ENCODE results near the gene C16orf95. TPM values are rescaled to one million over a fixed set of nuclear protein-coding genes. Genes with fewer than 3 reads are reported as not detected.

C16orf95 gene
- total RNA-seq, 2 donors from 2014 or later, result 6.4 to 7.8 TPM

GRCh38 chr16:87321336-87322107, 4.3 kb upstream of the C16orf95 start:
- no peak overlapping the region for H3K27ac ChIP-seq (ENCODE audit: low read depth, low read length)
- Mint-ChIP-seq H3K4me1 (peaks cover 8% of the 10 kb centered on the region), H3K9me3 (no peaks in the 10 kb centered on the region), H3K27ac (no peak overlapping the region), H3K4me3 (no peak overlapping the region), H3K27me3 (ENCODE audit: insufficient read depth) (no peaks in the 10 kb centered on the region), H3K36me3 (ENCODE audit: low read depth) (no peaks in the 10 kb centered on the region)
- no peaks in the 10 kb centered on the region for H3K4me1 ChIP-seq (ENCODE audit: control insufficient read depth, insufficient read depth, low read length)
- WGBS, 2 experiments (ENCODE audit: insufficient coverage in 1 of 2, insufficient read length in 1 of 2), result 86 to 93% methylated on average over 10 to 20 of the region's 20 CpGs
- no peaks in the 10 kb centered on the region for H3K9me3 ChIP-seq (ENCODE audit: control insufficient read depth, low read length)
- H3K27me3 ChIP-seq (ENCODE audit: control insufficient read depth, insufficient read depth, low read length, poor library complexity, severe bottlenecking), result no peaks in the 10 kb centered on the region
- no peak for DNase-seq
- no peak for TF ChIP-seq CTCF (conservative IDR thresholded peaks at IDR 0.05)
- no peak overlapping the region for H3K9ac ChIP-seq (ENCODE audit: extremely low read depth, low read length, poor library complexity, severe bottlenecking)
- H3K4me3 ChIP-seq (ENCODE audit: low read length), result no peak overlapping the region
- H3K36me3 ChIP-seq (ENCODE audit: control insufficient read depth, insufficient read depth, low read length), result no peaks in the 10 kb centered on the region

DNA sequence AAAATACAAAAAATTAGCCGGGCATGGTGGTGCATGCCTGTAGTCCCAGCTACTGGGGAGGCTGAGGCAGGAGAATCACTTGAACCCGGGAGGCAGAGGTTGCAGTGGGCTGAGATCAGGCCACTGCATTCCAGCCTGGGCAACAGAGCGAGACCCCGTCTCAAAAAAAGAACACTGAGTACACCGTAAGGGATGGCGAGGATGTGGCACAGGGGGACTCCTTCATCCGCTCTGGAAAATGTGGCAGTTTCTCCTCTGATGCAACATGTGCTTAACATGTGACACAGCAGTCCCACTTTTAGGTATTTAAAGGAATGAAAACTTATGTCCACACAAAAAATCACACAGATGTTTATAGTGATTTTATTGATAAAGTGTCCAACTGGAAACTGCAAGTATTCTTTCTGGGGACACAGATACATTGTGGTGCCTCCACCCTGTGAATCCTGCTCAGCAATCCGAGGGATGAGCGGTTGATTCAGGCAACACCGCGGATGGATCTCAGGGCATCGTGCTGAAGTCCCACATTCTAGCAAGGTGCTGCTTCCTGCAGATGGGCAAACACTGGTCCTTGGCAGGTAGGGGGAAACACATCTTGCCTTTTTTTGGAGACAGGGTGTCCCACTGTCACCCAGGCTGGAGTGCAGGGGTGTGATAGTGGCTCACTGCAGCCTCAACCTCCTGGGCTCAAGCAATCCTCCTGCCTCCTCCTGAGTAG, 3.5 kb upstream of the C16orf95 start:
- WGBS, 2 experiments (ENCODE audit: insufficient coverage in 1 of 2, insufficient read length in 1 of 2), result 95% methylated on average over 9 to 12 of the region's 12 CpGs
- H3K27me3 ChIP-seq (ENCODE audit: control insufficient read depth, insufficient read depth, low read length, poor library complexity, severe bottlenecking), result no peaks in the 10 kb centered on the region
- no peak overlapping the region for H3K27ac Mint-ChIP-seq
- H3K36me3 ChIP-seq (ENCODE audit: control insufficient read depth, insufficient read depth, low read length), result no peaks in the 10 kb centered on the region
- H3K9me3 Mint-ChIP-seq, result no peaks in the 10 kb centered on the region
- H3K4me1 Mint-ChIP-seq, result peaks cover 8% of the 10 kb centered on the region
- no peak overlapping the region for H3K27ac ChIP-seq (ENCODE audit: low read depth, low read length)
- no peak overlapping the region for H3K9ac ChIP-seq (ENCODE audit: extremely low read depth, low read length, poor library complexity, severe bottlenecking)
- H3K9me3 ChIP-seq (ENCODE audit: control insufficient read depth, low read length), result no peaks in the 10 kb centered on the region
- no peak overlapping the region for H3K4me3 ChIP-seq (ENCODE audit: low read length)
- H3K36me3 Mint-ChIP-seq (ENCODE audit: low read depth), result no peaks in the 10 kb centered on the region
- H3K27me3 Mint-ChIP-seq (ENCODE audit: insufficient read depth), result no peaks in the 10 kb centered on the region
- H3K4me3 Mint-ChIP-seq, result no peak overlapping the region
- TF ChIP-seq CTCF (conservative IDR thresholded peaks at IDR 0.05), result no peak
- H3K4me1 ChIP-seq (ENCODE audit: control insufficient read depth, insufficient read depth, low read length), result no peaks in the 10 kb centered on the region
- no peak for DNase-seq

GRCh38 chr16:87319997-87320491, 2.9 kb upstream of the C16orf95 start:
- Mint-ChIP-seq H3K27ac (no peak overlapping the region), H3K4me1 (peaks cover 8% of the 10 kb centered on the region), H3K27me3 (ENCODE audit: insufficient read depth) (no peaks in the 10 kb centered on the region), H3K9me3 (no peaks in the 10 kb centered on the region), H3K36me3 (ENCODE audit: low read depth) (no peaks in the 10 kb centered on the region), H3K4me3 (no peak overlapping the region)
- DNase-seq, result no peak
- WGBS, 2 experiments (ENCODE audit: insufficient coverage in 1 of 2, insufficient read length in 1 of 2), result 79 to 96% methylated on average over 7 of the region's 7 CpGs
- Histone ChIP-seq H3K4me1 (ENCODE audit: control insufficient read depth, insufficient read depth, low read length) (no peaks in the 10 kb centered on the region), H3K4me3 (ENCODE audit: low read length) (no peak overlapping the region), H3K27me3 (ENCODE audit: control insufficient read depth, insufficient read depth, low read length, poor library complexity, severe bottlenecking) (no peaks in the 10 kb centered on the region), H3K9me3 (ENCODE audit: control insufficient read depth, low read length) (no peaks in the 10 kb centered on the region), H3K36me3 (ENCODE audit: control insufficient read depth, insufficient read depth, low read length) (no peaks in the 10 kb centered on the region), H3K27ac (ENCODE audit: low read depth, low read length) (no peak overlapping the region), H3K9ac (ENCODE audit: extremely low read depth, low read length, poor library complexity, severe bottlenecking) (no peak overlapping the region)
- TF ChIP-seq CTCF (conservative IDR thresholded peaks at IDR 0.05), result no peak

Measured in endodermal cell (in vitro differentiated cells).